HCT116 (cell line): ENCODE measurements around the gene MAPK14. TPM values are rescaled to one million over a fixed set of nuclear protein-coding genes. Genes with fewer than 3 reads are reported as not detected.

ENCODE experiments used
- ATAC-seq: fragments of 200-7000 bp; cut with Tn5 transposase; 2 replicates; pipeline ENCODE4 v1.9.1; 2020; ENCODE audit warnings: mild to moderate bottlenecking, moderate library complexity
- BruUV-seq: library from RNA; stranded (reverse); fragments of 400-500 nt; replicated peaks from 2 replicates; lab custom pipeline; 2021; lab: Mats Ljungman, UMichigan
- CTCF ChIA-PET: fragments of 300-600 bp; sonication (Branson Sonifier 250); formaldehyde crosslinking; loops from one replicate; lab custom pipeline; 2021; ENCODE audit warnings: antibody characterized with exemption; lab: Charles Lee
- POLR2A ChIA-PET: fragments of 300-600, 350-600 bp; sonication (Branson Sonifier 250); formaldehyde crosslinking; loops from one replicate; lab custom pipeline; 2021; ENCODE audit warnings: antibody characterized with exemption; lab: Charles Lee
- RAD21 ChIA-PET, 2 experiments: fragments of 300-600 bp; sonication (Branson Sonifier 250); formaldehyde crosslinking; loops; one replicate each; lab custom pipeline; 2023; ENCODE audit warnings: low total read pairs in 2 of 2; ENCODE audit not compliant: uncharacterized antibody in 2 of 2, unreplicated experiment in 2 of 2, low non-redundant PET in 1 of 2; lab: Charles Lee
- DNase-seq: peaks from one replicate; pipeline ENCODE4 v3.0.0-alpha.2; 2010; ENCODE audit warnings: low read depth, low spot score
- H2AFZ ChIP-seq: fragments of 200-600 bp; shearing (Covaris generic), sonication (generic); 2 replicates; pipeline ENCODE4 v1.6.1; 2017; ENCODE audit warnings: low read depth, mixed run types, mixed read lengths, antibody characterized with exemption, low read length; ENCODE audit not compliant: poor library complexity, severe bottlenecking
- H3K27ac ChIP-seq: 2 replicates; pipeline ENCODE4 v1.5.1; 2012; ENCODE audit warnings: low read depth, low read length
- H3K27me3 ChIP-seq: fragments of 200-600 bp; sonication (generic); 2 replicates; pipeline ENCODE4 v1.6.1; 2016; ENCODE audit warnings: mixed run types, low read length, mixed read lengths; ENCODE audit not compliant: insufficient read depth
- H3K36me3 ChIP-seq, 2 experiments: fragments of 200-500 bp in 1 of 2; fragments of 200-600 bp in 1 of 2; sonication (Bioruptor generic) in 1 of 2; sonication (generic) in 1 of 2; 2 replicates each; pipeline versions ENCODE4 v1.5.1 to v1.6.1; 2014 to 2016; ENCODE audit warnings: low read length in 2 of 2, inconsistent platforms in 1 of 2, mixed read lengths in 1 of 2, mixed run types in 1 of 2; ENCODE audit not compliant: insufficient read depth in 2 of 2, control insufficient read depth in 1 of 2
- H3K4me1 ChIP-seq, 2 experiments: fragments of 200-600 bp in 1 of 2; sonication (generic) in 1 of 2; 2 replicates each; pipeline versions ENCODE4 v1.5.1 to v1.6.1; 2012 to 2017; ENCODE audit warnings: low read length in 2 of 2, inconsistent platforms in 1 of 2, mild to moderate bottlenecking in 1 of 2, mixed read lengths in 1 of 2, mixed run types in 1 of 2, moderate library complexity in 1 of 2; ENCODE audit not compliant: insufficient read depth in 2 of 2, control insufficient read depth in 1 of 2
- H3K4me2 ChIP-seq: fragments of 200-600 bp; sonication (generic); 2 replicates; pipeline ENCODE4 v1.6.1; 2017; ENCODE audit warnings: mixed run types, low read length, mixed read lengths
- H3K4me3 ChIP-seq, 2 experiments: fragments of 200-600 bp in 1 of 2; sonication (generic) in 1 of 2; replicated peaks in 1 of 2; 2 replicates each; pipeline ENCODE4 v1.5.1; 2011 to 2016; ENCODE audit warnings: low read length in 2 of 2, control low read depth in 1 of 2, low read depth in 1 of 2, mild to moderate bottlenecking in 1 of 2, mixed read lengths in 1 of 2, mixed run types in 1 of 2
- H3K79me2 ChIP-seq: fragments of 200-600 bp; sonication (generic); 2 replicates; pipeline ENCODE4 v1.6.1; 2017; ENCODE audit warnings: mild to moderate bottlenecking, mixed run types, low read length, moderate library complexity, mixed read lengths; ENCODE audit not compliant: insufficient read depth
- H3K9ac ChIP-seq: fragments of 200-600 bp; sonication (generic); 2 replicates; pipeline ENCODE4 v1.6.1; 2016; ENCODE audit warnings: low read length, mixed read lengths
- H3K9me2 ChIP-seq: fragments of 200-600 bp; sonication (generic), shearing (Covaris generic); 2 replicates; pipeline ENCODE4 v1.6.1; 2017; ENCODE audit warnings: mixed run types, mild to moderate bottlenecking, moderate library complexity; ENCODE audit not compliant: insufficient read depth
- H3K9me3 ChIP-seq, 2 experiments: fragments of 200-500 bp in 1 of 2; fragments of 200-600 bp in 1 of 2; sonication (Bioruptor generic) in 1 of 2; sonication (generic) in 1 of 2; 2 replicates each; pipeline ENCODE4 v1.6.1; 2014 to 2017; ENCODE audit warnings: low read length in 2 of 2, mixed read lengths in 2 of 2, inconsistent platforms in 1 of 2, low read depth in 1 of 2, mild to moderate bottlenecking in 1 of 2, mixed run types in 1 of 2, moderate library complexity in 1 of 2; ENCODE audit not compliant: control insufficient read depth in 1 of 2, insufficient read depth in 1 of 2
- H4K20me1 ChIP-seq: fragments of 200-600 bp; sonication (generic), shearing (Covaris generic); 2 replicates; pipeline ENCODE4 v1.6.1; 2017; ENCODE audit warnings: mixed run types, mild to moderate bottlenecking, moderate library complexity; ENCODE audit not compliant: insufficient read depth
- CTCF ChIP-seq, 3 experiments: fragments of 200-600 bp in 1 of 3; sonication (generic) in 1 of 3; IDR thresholded peaks in 2 of 3; conservative IDR thresholded peaks in 1 of 3; 2 replicates each; pipeline ENCODE4 v1.5.1; 2012 to 2017; ENCODE audit warnings: low read depth in 2 of 3, low read length in 2 of 3, antibody characterized with exemption in 1 of 3, borderline replicate concordance in 1 of 3, control low read depth in 1 of 3, mild to moderate bottlenecking in 1 of 3, mixed read lengths in 1 of 3, mixed run types in 1 of 3, moderate library complexity in 1 of 3; ENCODE audit not compliant: insufficient read depth in 1 of 3
- JUND ChIP-seq: IDR thresholded peaks from 2 replicates; pipeline ENCODE4 v1.6.1; 2012
- MAX ChIP-seq: IDR thresholded peaks from 2 replicates; pipeline ENCODE4 v1.6.1; 2012
- RAD21 ChIP-seq: IDR thresholded peaks from 2 replicates; pipeline ENCODE4 v1.6.1; 2012; ENCODE audit warnings: low read depth, mild to moderate bottlenecking
- intact Hi-C: fragments of 100-400 bp; cut with micrococcal nuclease; formaldehyde crosslinking; loops from 2 replicates; pipeline ENCODE4 v1.10.0; 2022
- total RNA-seq: library from RNA; stranded (reverse); gene quantifications from one replicate; pipeline ENCODE4 v1.2.1, GENCODE V29; 2021; ENCODE audit not compliant: unreplicated experiment

The MAPK14 gene
- total RNA-seq, 1 experiment from 2014 or later: 34.2 TPM

GRCh38 chr6:36094753-36095496, 67.3 kb downstream of the MAPK14 start:
- no peak overlapping the region for H3K27ac ChIP-seq
- H3K4me1 ChIP-seq: no peaks in the 10 kb centered on the region
- peak; percentile 47 for DNase-seq
- H3K79me2 ChIP-seq: no peaks in the 10 kb centered on the region
- intact Hi-C loops: loop anchor here (1.0 to 10.0 kb wide), 3 partner anchors 68 to 570 kb away; partner anchors contain the start of gene MAPK14
- H3K27me3 ChIP-seq: no peaks in the 10 kb centered on the region
- TF ChIP-seq CTCF (IDR thresholded peaks at IDR 0.05 in 2 of 3, conservative IDR thresholded peaks at IDR 0.05 in 1 of 3; ENCODE audit: borderline replicate concordance in 1 of 3, insufficient read depth in 1 of 3, low read depth in 2 of 3, low read length in 2 of 3) (peak; percentile 77 to 95 (median 95)), RAD21 (peak; percentile 89), JUND (no peak), MAX (no peak)
- no TSS peak for BruUV-seq
- no peak overlapping the region for H3K4me3 ChIP-seq
- ChIA-PET RAD21 (interaction anchor here in 1 of 2 experiments (0.7 to 1.2 kb wide), 3 partner anchors 17 to 67 kb away, joined by 3 to 6 read pairs (median 3); partner anchors contain the start of gene MAPK14), POLR2A (interaction anchor here (0.6 kb wide), 1 partner anchor 68 kb away, joined by 3 read pairs; the partner anchor contains the start of gene MAPK14), CTCF (interaction anchor here (0.7 to 2.0 kb wide), 12 partner anchors 9 to 572 kb away, joined by 3 to 9 read pairs (median 3); partner anchors contain the start of gene MAPK14)
- peak; percentile 99 for ATAC-seq
- no peaks in the 10 kb centered on the region for H3K9me2 ChIP-seq
- H2AFZ ChIP-seq: no peak overlapping the region
- no peaks in the 10 kb centered on the region for H3K9me3 ChIP-seq
- peaks cover 5% of the 10 kb centered on the region; the same call in 1 of the 2 replicates for H4K20me1 ChIP-seq
- H3K4me2 ChIP-seq: no peak overlapping the region
- H3K9ac ChIP-seq: no peak overlapping the region
- H3K36me3 ChIP-seq: peaks cover 0 to 5% of the 10 kb centered on the region in 2 experiments; a peak in 1 of 4 replicates
